GM19467 (cell line): ENCODE measurements around the gene BRIP1.

Experiments used
- ATAC-seq: cut with Tn5 transposase; IDR thresholded peaks from one replicate; pipeline ENCODE4 v1.9.1; 2021; ENCODE audit warnings: mild to moderate bottlenecking, moderate library complexity; ENCODE audit not compliant: unreplicated experiment

Gene BRIP1

GRCh38 chr17:61639818-61640217 is 223.5 kb downstream of the BRIP1 start:
- no peak for ATAC-seq

GRCh38 chr17:61638087-61638486 is 225.2 kb downstream of the BRIP1 start:
- no peak for ATAC-seq

- no peak for ATAC-seq
Measured at GRCh38 chr17:61635913-61636432, 227.4 kb downstream of the BRIP1 start.

GRCh38 chr17:61634942-61635538 is 228.3 kb downstream of the BRIP1 start:
- ATAC-seq: no peak

GRCh38 chr17:61634011-61634539 is 229.3 kb downstream of the BRIP1 start:
- no peak for ATAC-seq

- no peak for ATAC-seq
Measured at GRCh38 chr17:61632826-61633225, 230.5 kb downstream of the BRIP1 start.

GRCh38 chr17:61631800-61632199 is 231.5 kb downstream of the BRIP1 start:
- ATAC-seq: no peak
